H1 (cell line): ENCODE data around the gene BCO2. TPM values are rescaled to one million over a fixed set of nuclear protein-coding genes. Genes with fewer than 3 reads are reported as not detected.

ENCODE experiments used
- CTCF ChIA-PET: fragments of 300-600 bp; sonication (Branson Sonifier 250); formaldehyde crosslinking; loops from one replicate; lab custom pipeline; 2021; ENCODE audit not compliant: partially characterized antibody; lab: Charles Lee
- POLR2A ChIA-PET: fragments of 300-600 bp; sonication (Branson Sonifier 250); formaldehyde crosslinking; loops from one replicate; lab custom pipeline; 2021; ENCODE audit warnings: inconsistent platforms; ENCODE audit not compliant: partially characterized antibody; lab: Charles Lee
- DNase-seq, 2 experiments: peaks; one replicate each; pipeline versions ENCODE4 v3.0.0 to v3.0.0-alpha.2; 2010 to 2022; ENCODE audit warnings: low spot score in 2 of 2, low read depth in 1 of 2, mixed read lengths in 1 of 2
- FAIRE-seq: peaks from 2 replicates; lab custom pipeline; 2011; peaks lifted over from hg19 to GRCh38; lab: Jason Lieb, UNC
- H2AFZ ChIP-seq: 2 replicates; pipeline ENCODE4 v1.8.1; 2012; ENCODE audit warnings: low read length, inconsistent platforms
- H2AK5ac ChIP-seq: 2 replicates; pipeline ENCODE4 v1.6.1; 2013; ENCODE audit warnings: low read depth, low read length
- H2BK120ac ChIP-seq: replicated peaks from 2 replicates; pipeline ENCODE3; 2013; ENCODE audit warnings: low read depth, low read length, inconsistent platforms
- H2BK12ac ChIP-seq: 2 replicates; pipeline ENCODE4 v1.6.1; 2013; ENCODE audit warnings: low read depth, low read length
- H2BK15ac ChIP-seq: 2 replicates; pipeline ENCODE4 v1.6.1; 2013; ENCODE audit warnings: low read length
- H2BK20ac ChIP-seq: 2 replicates; pipeline ENCODE4 v1.6.1; 2013; ENCODE audit warnings: low read length
- H2BK5ac ChIP-seq: 2 replicates; pipeline ENCODE4 v1.6.1; 2013; ENCODE audit warnings: low read depth, low read length
- H3K14ac ChIP-seq: 2 replicates; pipeline ENCODE4 v1.6.1; 2013; ENCODE audit warnings: inconsistent platforms; ENCODE audit not compliant: insufficient read length
- H3K18ac ChIP-seq: 2 replicates; pipeline ENCODE4 v1.6.1; 2013; ENCODE audit warnings: low read length; ENCODE audit errors: extremely low read depth
- H3K23ac ChIP-seq: 2 replicates; pipeline ENCODE4 v1.6.1; 2013; ENCODE audit warnings: inconsistent platforms; ENCODE audit not compliant: insufficient read length
- H3K23me2 ChIP-seq: 2 replicates; pipeline ENCODE4 v1.6.1; 2013; ENCODE audit warnings: low read depth, low read length
- H3K27ac ChIP-seq: 2 replicates; pipeline ENCODE4 v1.6.1; 2011; ENCODE audit warnings: low read depth, low read length, inconsistent platforms
- H3K27me3 ChIP-seq, 4 experiments: replicated peaks in 1 of 4; 1 replicate in 1 of 4; 2 replicates in 3 of 4; pipeline versions ENCODE4 v1.6.1 to v1.8.1; 2011 to 2013; ENCODE audit warnings: low read length in 3 of 4, mild to moderate bottlenecking in 3 of 4, inconsistent platforms in 2 of 4, mixed read lengths in 2 of 4, moderate library complexity in 1 of 4; ENCODE audit not compliant: control insufficient read depth in 3 of 4, insufficient read depth in 3 of 4; ENCODE audit errors: extremely low read depth in 1 of 4
- H3K36me3 ChIP-seq, 4 experiments: 2 replicates each; pipeline versions ENCODE4 v1.6.1 to v1.8.1; 2011 to 2013; ENCODE audit warnings: mild to moderate bottlenecking in 4 of 4, low read length in 3 of 4, moderate library complexity in 2 of 4, control low read depth in 1 of 4, inconsistent platforms in 1 of 4; ENCODE audit not compliant: insufficient read depth in 4 of 4, control insufficient read depth in 2 of 4
- H3K4ac ChIP-seq: replicated peaks from 2 replicates; pipeline ENCODE3; 2013; ENCODE audit warnings: low read length, low read depth, mixed read lengths, inconsistent platforms; ENCODE audit not compliant: insufficient read length
- H3K4me1 ChIP-seq, 4 experiments: replicated peaks in 1 of 4; 1 replicate in 1 of 4; 2 replicates in 3 of 4; pipeline versions ENCODE4 v1.6.1 to v1.8.1; 2011 to 2013; ENCODE audit warnings: low read length in 3 of 4, inconsistent platforms in 2 of 4, mixed read lengths in 1 of 4; ENCODE audit not compliant: insufficient read depth in 4 of 4, control insufficient read depth in 3 of 4
- H3K4me2 ChIP-seq, 2 experiments: 2 replicates each; pipeline versions ENCODE4 v1.6.1 to v1.8.1; 2011 to 2013; ENCODE audit warnings: low read depth in 2 of 2, low read length in 2 of 2, control low read depth in 1 of 2, inconsistent platforms in 1 of 2, mild to moderate bottlenecking in 1 of 2; ENCODE audit not compliant: insufficient read depth in 1 of 2
- H3K4me3 ChIP-seq, 4 experiments: fragments of 200-600, 300-600 bp in 1 of 4; sonication (generic), shearing (Covaris generic), sonication (Bioruptor Twin) in 1 of 4; 2 replicates each; pipeline versions ENCODE4 v1.5.1 to v1.8.1; 2011 to 2016; ENCODE audit warnings: low read length in 4 of 4, low read depth in 3 of 4, control low read depth in 2 of 4, inconsistent platforms in 2 of 4, mild to moderate bottlenecking in 2 of 4, mixed read lengths in 1 of 4, moderate library complexity in 1 of 4; ENCODE audit not compliant: insufficient read depth in 2 of 4; ENCODE audit errors: extremely low read depth in 1 of 4
- H3K56ac ChIP-seq: replicated peaks from 2 replicates; pipeline ENCODE3; 2013; ENCODE audit warnings: low read depth, mild to moderate bottlenecking, mixed read lengths, low read length, inconsistent platforms; ENCODE audit not compliant: insufficient read length
- H3K79me1 ChIP-seq: 2 replicates; pipeline ENCODE4 v1.6.1; 2013; ENCODE audit warnings: low read depth, low read length, control low read depth
- H3K79me2 ChIP-seq, 2 experiments: 2 replicates each; pipeline versions ENCODE4 v1.6.1 to v1.8.1; 2012 to 2013; ENCODE audit warnings: low read length in 2 of 2, mild to moderate bottlenecking in 2 of 2, inconsistent platforms in 1 of 2; ENCODE audit not compliant: insufficient read depth in 2 of 2, control insufficient read depth in 1 of 2
- H3K9ac ChIP-seq, 4 experiments: replicated peaks in 1 of 4; 1 replicate in 1 of 4; 2 replicates in 3 of 4; pipeline versions ENCODE4 v1.6.1 to v1.8.1; 2011 to 2013; ENCODE audit warnings: low read depth in 3 of 4, low read length in 3 of 4, control low read depth in 2 of 4, mild to moderate bottlenecking in 2 of 4, moderate library complexity in 2 of 4, inconsistent platforms in 1 of 4; ENCODE audit errors: extremely low read depth in 1 of 4
- H3K9me3 ChIP-seq, 2 experiments: 2 replicates each; pipeline versions ENCODE4 v1.6.1 to v1.8.1; 2012 to 2013; ENCODE audit warnings: mild to moderate bottlenecking in 2 of 2, moderate library complexity in 2 of 2, control low read depth in 1 of 2, inconsistent platforms in 1 of 2, low read depth in 1 of 2, low read length in 1 of 2, mixed read lengths in 1 of 2; ENCODE audit not compliant: insufficient read depth in 2 of 2
- H4K20me1 ChIP-seq, 2 experiments: replicated peaks in 1 of 2; 2 replicates each; pipeline versions ENCODE3 to v1.8.1; 2011 to 2013; ENCODE audit warnings: inconsistent platforms in 2 of 2, low read length in 2 of 2, mild to moderate bottlenecking in 1 of 2; ENCODE audit not compliant: insufficient read depth in 2 of 2, control insufficient read depth in 1 of 2
- H4K5ac ChIP-seq: 2 replicates; pipeline ENCODE4 v1.6.1; 2013; ENCODE audit warnings: low read length, low read depth, mixed read lengths, inconsistent platforms; ENCODE audit not compliant: insufficient read length
- H4K8ac ChIP-seq: 2 replicates; pipeline ENCODE4 v1.8.0; 2013; ENCODE audit warnings: mild to moderate bottlenecking, moderate library complexity, low read length, inconsistent platforms; ENCODE audit not compliant: insufficient read depth; ENCODE audit errors: extremely low read depth
- H4K91ac ChIP-seq: replicated peaks from 2 replicates; pipeline ENCODE3; 2013; ENCODE audit warnings: low read length, mixed read lengths, inconsistent platforms; ENCODE audit not compliant: insufficient read length
- CBX5 ChIP-seq: fragments of 300-800, 300-1000 bp; sonication (generic); IDR thresholded peaks from 2 replicates; pipeline ENCODE4 v1.7.1; 2016; ENCODE audit warnings: antibody characterized with exemption, low read length, low read depth
- EGR1 ChIP-seq: IDR thresholded peaks from 2 replicates; pipeline ENCODE4 v1.6.1; 2011; ENCODE audit warnings: low read depth, low read length, borderline replicate concordance
- GABPA ChIP-seq: IDR thresholded peaks from 2 replicates; pipeline ENCODE4 v1.6.1; 2011; ENCODE audit warnings: mild to moderate bottlenecking, low read length, moderate library complexity, borderline replicate concordance; ENCODE audit not compliant: insufficient read depth
- KDM1A ChIP-seq: fragments of 200-600, 300-600 bp; sonication (generic); IDR thresholded peaks from 2 replicates; pipeline ENCODE4 v1.7.1; 2016; ENCODE audit warnings: mild to moderate bottlenecking, low read length, borderline replicate concordance
- KDM4A ChIP-seq: IDR thresholded peaks from one replicate; pipeline ENCODE4 v1.7.1; 2012; ENCODE audit warnings: low read depth, mild to moderate bottlenecking, moderate library complexity, low read length, inconsistent platforms; ENCODE audit not compliant: severe bottlenecking
- POU5F1 ChIP-seq: IDR thresholded peaks from 2 replicates; pipeline ENCODE4 v1.6.1; 2011; ENCODE audit warnings: low read depth, mild to moderate bottlenecking, low read length, moderate library complexity
- RFX5 ChIP-seq: IDR thresholded peaks from 2 replicates; pipeline ENCODE4 v1.6.1; 2011; ENCODE audit warnings: low read depth, low read length, improper control_type of control experiment, borderline replicate concordance
- SAP30 ChIP-seq: fragments of 300-600 bp; sonication (generic); IDR thresholded peaks from 2 replicates; pipeline ENCODE4 v1.7.1; 2012; ENCODE audit warnings: low read length, moderate library complexity, mild to moderate bottlenecking, inconsistent platforms; ENCODE audit not compliant: insufficient read depth, insufficient replicate concordance
- SP2 ChIP-seq: IDR thresholded peaks from 2 replicates; pipeline ENCODE4 v1.6.1; 2012; ENCODE audit warnings: mild to moderate bottlenecking, low read length, inconsistent platforms
- WGBS, 2 experiments: shearing (Covaris generic) in 1 of 2; methylation state at CpG; one replicate each; pipeline versions ENCODE4 v1.1.6 to v1.1.7; 2013 to 2015; ENCODE audit warnings: low lambda C conversion rate in 2 of 2, mixed read lengths in 2 of 2, inconsistent platforms in 1 of 2, low coverage in 1 of 2, missing lambda C conversion rate in 1 of 2; ENCODE audit not compliant: insufficient replicate concordance in 2 of 2, insufficient coverage in 1 of 2, insufficient read length in 1 of 2; ENCODE audit errors: extremely low coverage in 1 of 2, missing lambda C conversion rate in 1 of 2; 5-methylcytosine and 5-hydroxymethylcytosine counted together
- polyA plus RNA-seq, 7 experiments: library from polyadenylated mRNA; depleted of rRNA in 3 of 7; stranded (reverse) in 5 of 7; unstranded in 2 of 7; fragments of >200 nt in 5 of 7; fragments of 200-250 nt in 2 of 7; gene quantifications; 1 replicate in 5 of 7; 2 replicates in 1 of 7; 4 replicates in 1 of 7; pipeline versions ENCODE4 v1.2.1 to v1.2.3, GENCODE V29; 2011 to 2013; ENCODE audit warnings: missing spikeins in 2 of 7, mixed read lengths in 2 of 7
- total RNA-seq: library from RNA; stranded (reverse); fragmentation: NEBNext Ultra II Directional; extraction: Animal tissue kit (Norgen Biotek cat#: 25700); gene quantifications from 2 replicates; pipeline ENCODE4 v1.2.1, GENCODE V29; 2021
- TF ChIP-seq, protein P1 (sequence below): IDR thresholded peaks from 2 replicates; pipeline ENCODE4 v1.6.1; 2011; ENCODE audit warnings: low read depth, mild to moderate bottlenecking, low read length; ENCODE audit not compliant: insufficient read depth
- TF ChIP-seq, protein P2 (sequence below): IDR thresholded peaks from 2 replicates; pipeline ENCODE4 v1.6.1; 2012; ENCODE audit warnings: inconsistent platforms

Gene BCO2
- total and polyA plus RNA-seq, 2 of the 8 experiments (the other 6 are each of a cell fraction or from before 2014, with no cell fraction given): 0.42 to 0.82 TPM

DNA sequence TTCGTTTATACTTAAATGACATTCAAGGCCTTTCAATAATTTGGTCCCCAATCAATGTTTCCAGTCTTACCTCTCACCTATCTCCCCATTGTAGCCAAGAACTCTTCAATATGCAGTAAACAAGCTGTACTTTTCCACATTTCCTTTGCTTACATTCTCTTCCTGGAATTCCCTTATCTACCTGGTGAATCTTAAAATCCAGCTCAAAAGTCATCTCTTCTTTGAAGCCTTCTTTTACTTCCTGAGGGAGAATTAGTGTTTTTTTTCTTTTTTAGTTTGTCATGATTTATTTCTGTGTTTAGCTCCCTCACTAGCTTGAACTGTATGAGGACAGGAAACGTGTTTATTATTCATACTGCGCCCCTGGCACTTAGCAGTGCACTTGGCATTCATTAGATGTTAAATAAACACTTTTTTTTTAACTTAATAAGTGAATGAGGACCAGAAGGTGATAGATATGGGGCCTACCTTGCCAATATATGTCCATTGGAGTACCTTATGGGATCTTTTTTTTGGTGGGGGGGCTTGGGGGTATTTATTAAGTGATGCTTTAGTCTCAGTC, 46.0 kb downstream of the BCO2 start:
- Histone ChIP-seq H3K9ac (no peak overlapping the region), H2BK12ac (no peak overlapping the region), H3K27me3 (0 out of 7 replicates have a peak, but pooled peaks cover 0 to 4% (median under 1%) of the 10 kb centered on the region in 4 experiments), H3K18ac (no peak overlapping the region), H3K4me3 (no peak overlapping the region), H3K23me2 (peaks cover 3% of the 10 kb centered on the region), H3K23ac (no peak overlapping the region), H3K27ac (no peak overlapping the region), H3K9me3 (no peaks in the 10 kb centered on the region), H2AFZ (no peak overlapping the region), H2BK20ac (no peak overlapping the region), H3K36me3 (no peaks in the 10 kb centered on the region), H4K91ac (no peak overlapping the region), H3K4me2 (no peak overlapping the region), H3K79me2 (no peaks in the 10 kb centered on the region), H3K56ac (no peak overlapping the region), H3K14ac (no peak overlapping the region), H2BK5ac (no peak overlapping the region), H2BK120ac (no peak overlapping the region), H4K8ac (no peak overlapping the region), H3K4me1 (no peaks in the 10 kb centered on the region; a peak in 1 of 7 replicates), H3K4ac (no peak overlapping the region), H3K79me1 (no peaks in the 10 kb centered on the region), H4K20me1 (no peaks in the 10 kb centered on the region), H4K5ac (no peak overlapping the region), H2BK15ac (no peak overlapping the region), H2AK5ac (no peak overlapping the region)
- DNase-seq: no peak
- CTCF ChIA-PET: interaction anchor here (0.6 to 8.2 kb wide), 15 partner anchors 10 to 1575 kb away, joined by 3 to 257 read pairs (median 3); no protein-coding TSS in a partner anchor
- WGBS, 2 experiments: 68% methylated on average over 3 of the region's 3 CpGs; no CpG with 5 or more reads in 1 of the 2 experiments
- TF ChIP-seq, protein P1, sequence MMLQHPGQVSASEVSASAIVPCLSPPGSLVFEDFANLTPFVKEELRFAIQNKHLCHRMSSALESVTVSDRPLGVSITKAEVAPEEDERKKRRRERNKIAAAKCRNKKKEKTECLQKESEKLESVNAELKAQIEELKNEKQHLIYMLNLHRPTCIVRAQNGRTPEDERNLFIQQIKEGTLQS: no peak
- TF ChIP-seq POU5F1 (no peak), GABPA (no peak), SAP30 (no peak), RFX5 (no peak), KDM1A (no peak), EGR1 (no peak), SP2 (no peak), CBX5 (no peak), KDM4A (no peak)
- TF ChIP-seq, protein P2, sequence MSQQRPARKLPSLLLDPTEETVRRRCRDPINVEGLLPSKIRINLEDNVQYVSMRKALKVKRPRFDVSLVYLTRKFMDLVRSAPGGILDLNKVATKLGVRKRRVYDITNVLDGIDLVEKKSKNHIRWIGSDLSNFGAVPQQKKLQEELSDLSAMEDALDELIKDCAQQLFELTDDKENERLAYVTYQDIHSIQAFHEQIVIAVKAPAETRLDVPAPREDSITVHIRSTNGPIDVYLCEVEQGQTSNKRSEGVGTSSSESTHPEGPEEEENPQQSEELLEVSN: no peak
- POLR2A ChIA-PET: interaction anchor here (0.9 kb wide), 1 partner anchor 44 kb away, joined by 3 read pairs; no protein-coding TSS in a partner anchor
- no peak for FAIRE-seq
